Esophagus muscularis mucosa (tissue), 4 donors: Measurements from ENCODE around the gene EPAS1. TPM values are rescaled to one million over a fixed set of nuclear protein-coding genes. Genes with fewer than 3 reads are reported as not detected.

ENCODE experiments used
- DNase-seq: peaks from one replicate; pipeline ENCODE4 v3.0.0-alpha.2; 2017; ENCODE audit errors: extremely low spot score
- H3K27ac ChIP-seq, 4 donors: fragments of 200-600 bp; sonication (generic); replicated peaks in 1 of 4; 1 replicate in 3 of 4; 2 replicates in 1 of 4; pipeline ENCODE4 v1.5.1; 2016 to 2019; ENCODE audit warnings: mild to moderate bottlenecking in 1 of 4
- H3K27me3 ChIP-seq, 4 donors: fragments of 200-600 bp; sonication (generic); one replicate each; pipeline versions ENCODE4 v1.5.1 to v1.6.0; 2016 to 2019
- H3K36me3 ChIP-seq, 4 donors: fragments of 200-600 bp; sonication (generic); one replicate each; pipeline ENCODE4 v1.5.1; 2016 to 2019
- H3K4me1 ChIP-seq, 4 donors: fragments of 200-600 bp; sonication (generic); one replicate each; pipeline ENCODE4 v1.5.1; 2016 to 2019
- H3K4me3 ChIP-seq, 4 donors: fragments of 200-600 bp; sonication (generic); 1 replicate in 2 of 4; 2 replicates in 2 of 4; pipeline ENCODE4 v1.5.1; 2016 to 2019; ENCODE audit warnings: mild to moderate bottlenecking in 4 of 4, moderate library complexity in 1 of 4
- H3K9me3 ChIP-seq, 4 donors: fragments of 200-600 bp; sonication (generic); 1 replicate in 3 of 4; 2 replicates in 1 of 4; pipeline ENCODE4 v1.5.1; 2016 to 2019
- CTCF ChIP-seq, 3 experiments: fragments of 200-600 bp in 2 of 3; fragments of 450-650 bp in 1 of 3; sonication (generic) in 2 of 3; IDR thresholded peaks; one replicate each; pipeline ENCODE4 v1.5.1; 2017 to 2019; ENCODE audit warnings: antibody characterized with exemption in 3 of 3, mild to moderate bottlenecking in 2 of 3, moderate library complexity in 1 of 3
- EP300 ChIP-seq: sonication (generic); formaldehyde crosslinking; IDR thresholded peaks from one replicate; pipeline ENCODE4 v1.6.1; 2017; ENCODE audit warnings: antibody characterized with exemption
- POLR2A ChIP-seq: fragments of 450-650 bp; IDR thresholded peaks from one replicate; pipeline ENCODE4 v1.6.1; 2017; ENCODE audit warnings: antibody characterized with exemption, moderate library complexity, mild to moderate bottlenecking, low read depth
- POLR2AphosphoS5 ChIP-seq, 2 donors: sonication (generic); formaldehyde crosslinking; IDR thresholded peaks; one replicate each; pipeline ENCODE4 v1.6.1; 2017; ENCODE audit warnings: antibody characterized with exemption in 2 of 2
- WGBS: methylation state at CpG from one replicate; pipeline ENCODE4 v1.1.5; 2018; 5-methylcytosine and 5-hydroxymethylcytosine counted together
- intact Hi-C: fragments of 100-400 bp; cut with DNase I; formaldehyde crosslinking; loops from one replicate; pipeline ENCODE4 v1.15.1; 2023
- total RNA-seq, 4 donors: library from RNA; depleted of rRNA; stranded (reverse); fragments of >200 nt; gene quantifications; one replicate each; pipeline versions ENCODE4 v1.1.0 to v1.2.1, GENCODE V29; 2016

EPAS1 gene
- total RNA-seq, 4 donors from 2014 or later, result 113 to 225 (median 183) TPM

GRCh38 chr2:46270384-46270783, 26.8 kb upstream of the EPAS1 start:
- peak; percentile 50 for DNase-seq
- Histone ChIP-seq H3K27me3 (no peaks in the 10 kb centered on the region), H3K4me3 (no peak overlapping the region), H3K4me1 (peaks cover 3 to 28% (median 11%) of the 10 kb centered on the region in 4 donors), H3K36me3 (no peaks in the 10 kb centered on the region), H3K9me3 (no peaks in the 10 kb centered on the region), H3K27ac (peak overlapping the region in 1 of 4 donors; percentile 7)
- TF ChIP-seq EP300 (no peak), POLR2AphosphoS5 (IDR thresholded peaks at IDR 0.05) (no peak), CTCF (IDR thresholded peaks at IDR 0.05) (no peak), POLR2A (no peak)
- intact Hi-C loops, result no loop called here
- WGBS, result 57% methylated on average over 2 of the region's 2 CpGs

- Histone ChIP-seq H3K27me3 (peaks cover 0 to 7% (median 0%) of the 10 kb centered on the region in 4 donors), H3K36me3 (no peaks in the 10 kb centered on the region), H3K4me1 (peaks cover 18 to 48% (median 24%) of the 10 kb centered on the region in 4 donors), H3K9me3 (no peaks in the 10 kb centered on the region), H3K27ac (peak overlapping the region in 3 of 4 donors; percentile 12 to 49 (median 15)), H3K4me3 (no peak overlapping the region)
- 68% methylated on average over 7 of the region's 7 CpGs for WGBS
- intact Hi-C loops, result no loop called here
- no peak for TF ChIP-seq POLR2AphosphoS5 (IDR thresholded peaks at IDR 0.05)
- no peak for TF ChIP-seq CTCF (IDR thresholded peaks at IDR 0.05)
- no peak for TF ChIP-seq EP300
- TF ChIP-seq POLR2A, result no peak
- no peak for DNase-seq
Measured at GRCh38 chr2:46273225-46273863, 23.9 kb upstream of the EPAS1 start.

DNA sequence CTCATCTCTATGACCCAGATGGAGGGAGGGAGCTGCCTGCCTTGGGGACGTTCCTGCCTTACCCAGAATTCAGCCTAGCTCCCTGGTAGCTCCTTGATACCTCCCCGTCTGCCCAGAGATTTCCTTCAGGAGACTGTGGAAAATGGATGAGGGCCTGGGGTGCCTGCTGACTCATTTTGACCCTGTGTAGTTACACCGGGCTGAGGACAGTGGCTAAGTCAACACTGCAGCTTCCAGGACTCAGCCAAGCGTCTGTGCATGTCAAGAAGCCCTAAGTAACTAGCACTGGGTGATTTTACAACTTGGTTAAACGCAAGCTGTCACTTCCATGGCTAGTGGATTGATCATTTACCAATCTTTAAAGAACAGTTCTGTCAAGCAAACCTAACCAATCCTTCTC, 23.3 kb upstream of the EPAS1 start:
- WGBS, result 83% methylated on average over 5 of the region's 5 CpGs
- intact Hi-C loops, result no loop called here
- no peaks in the 10 kb centered on the region for H3K36me3 ChIP-seq
- no peak overlapping the region for H3K4me3 ChIP-seq
- no peak for TF ChIP-seq CTCF (IDR thresholded peaks at IDR 0.05)
- TF ChIP-seq EP300, result no peak
- TF ChIP-seq POLR2AphosphoS5 (IDR thresholded peaks at IDR 0.05), result no peak
- TF ChIP-seq POLR2A, result no peak
- H3K4me1 ChIP-seq, result peaks cover 18 to 49% (median 24%) of the 10 kb centered on the region in 4 donors
- no peaks in the 10 kb centered on the region for H3K9me3 ChIP-seq
- peaks cover 0 to 7% (median 0%) of the 10 kb centered on the region in 4 donors for H3K27me3 ChIP-seq
- peak overlapping the region in 3 of 4 donors; percentile 8 to 12 (median 9) for H3K27ac ChIP-seq
- no peak for DNase-seq

DNA sequence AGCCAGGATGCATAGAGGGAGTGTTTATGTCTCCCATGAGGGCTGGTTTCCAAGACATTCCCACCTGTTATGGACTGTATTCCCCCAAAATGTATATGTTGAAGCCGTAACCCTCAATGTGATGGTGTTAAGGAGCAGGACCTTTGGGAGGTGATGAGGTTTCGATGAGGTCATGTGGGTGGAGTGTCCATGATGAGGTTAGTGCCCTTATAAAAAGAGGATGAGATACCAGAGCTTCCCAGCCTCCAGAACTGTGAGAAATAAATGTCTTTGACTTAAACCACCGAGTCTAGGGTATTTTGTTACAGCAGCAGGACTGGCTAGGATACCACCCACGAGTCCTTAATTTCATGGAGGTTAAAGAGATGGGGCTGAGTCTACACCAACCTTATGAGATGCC, 22.6 kb upstream of the EPAS1 start:
- intact Hi-C loops, result no loop called here
- DNase-seq, result no peak
- Histone ChIP-seq H3K4me1 (peaks cover 18 to 49% (median 22%) of the 10 kb centered on the region in 4 donors), H3K9me3 (no peaks in the 10 kb centered on the region), H3K36me3 (no peaks in the 10 kb centered on the region), H3K27ac (peak overlapping the region in 2 of 4 donors; percentile 8 to 12), H3K27me3 (peaks cover 0 to 7% (median 0%) of the 10 kb centered on the region in 4 donors), H3K4me3 (no peak overlapping the region)
- no peak for TF ChIP-seq POLR2AphosphoS5 (IDR thresholded peaks at IDR 0.05)
- no peak for TF ChIP-seq EP300
- TF ChIP-seq CTCF (IDR thresholded peaks at IDR 0.05), result no peak
- no peak for TF ChIP-seq POLR2A
- 89% methylated on average over 4 of the region's 4 CpGs for WGBS
